ENCODE results near the gene USP2.
A peak's percentile ranks its signal among the peaks of the same experiment; 100 is the strongest.

USP2 gene

GRCh38 chr11:119307219-119307618, 74.3 kb downstream of the USP2 start:
- DNase-seq (ENCODE audit: low read depth in 1 of 2, low spot score in 1 of 2): no peak

DNA sequence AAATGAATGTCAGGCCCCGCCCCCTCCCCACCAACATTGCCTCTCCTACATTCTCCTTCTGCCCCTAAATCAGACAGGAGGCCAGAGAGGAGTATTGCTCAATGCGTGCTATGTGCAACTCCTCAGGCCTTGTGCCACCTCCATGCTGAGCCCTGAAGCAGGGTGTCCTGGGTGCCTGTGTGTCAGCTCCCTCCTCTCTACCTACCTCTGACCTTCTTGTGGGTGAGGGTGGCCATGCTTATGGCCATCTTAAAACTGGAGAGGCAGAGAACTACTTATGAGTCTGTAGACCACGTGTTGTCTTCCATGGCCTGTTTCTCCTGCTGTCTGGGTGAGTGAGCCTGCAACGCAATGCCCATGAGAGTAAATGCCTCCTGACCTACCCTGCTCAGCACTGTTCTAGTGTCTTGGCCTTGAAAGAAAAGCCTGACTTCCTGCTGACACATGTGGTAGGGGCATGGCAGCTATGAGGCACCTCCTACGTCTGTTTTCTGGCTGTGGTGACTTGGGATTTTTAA, 75.1 kb downstream of the USP2 start:
- DNase-seq (ENCODE audit: low read depth in 1 of 2, low spot score in 1 of 2): peak in 1 of 2 donors; percentile 25

DNA sequence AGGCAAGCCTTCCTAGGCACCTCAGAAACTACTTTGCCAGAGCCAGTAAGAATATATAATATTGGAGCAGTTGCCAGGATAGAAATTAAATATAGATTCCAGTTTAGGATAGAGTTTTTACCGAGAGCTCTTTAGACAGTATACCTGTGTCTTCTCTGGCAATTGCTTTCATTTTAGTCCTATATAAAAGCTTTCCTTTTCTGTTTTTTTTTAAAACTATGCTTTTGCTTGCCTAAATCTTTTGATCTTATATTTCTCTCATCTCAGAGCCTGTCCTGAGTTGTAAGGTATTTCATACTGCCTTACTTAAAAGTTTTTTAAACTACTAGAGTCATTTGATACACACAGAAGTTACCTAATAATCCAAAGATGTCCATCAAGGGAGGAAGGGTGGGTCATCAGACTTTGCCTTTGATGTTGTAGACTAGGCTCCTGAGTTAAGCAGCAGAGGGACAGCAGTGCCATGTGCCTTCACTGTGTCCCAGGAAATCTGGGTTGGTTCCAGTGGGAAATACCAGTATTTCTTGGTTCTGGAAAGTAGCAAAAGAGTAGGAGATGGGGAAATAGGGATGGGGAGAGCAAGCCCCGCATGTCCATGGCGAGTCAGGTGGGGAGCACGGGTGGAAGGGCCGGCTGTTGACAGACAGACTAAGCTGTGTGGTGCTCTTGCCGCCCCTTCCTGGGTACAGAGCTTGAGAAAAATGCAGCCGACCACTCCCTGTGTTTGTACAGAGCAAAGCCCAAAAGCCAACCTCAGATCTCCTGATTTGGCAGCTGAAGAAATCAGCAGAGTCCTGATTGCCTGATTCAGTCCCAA, 75.7 kb downstream of the USP2 start:
- DNase-seq (ENCODE audit: low read depth in 1 of 2, low spot score in 1 of 2): no peak
